Breast epithelium (tissue), 3 donors: ENCODE measurements around the gene RSU1.

Experiments
- POLR2A ChIP-seq: fragments of 450-650 bp; IDR thresholded peaks from one replicate; pipeline ENCODE4 v1.6.1; 2016; ENCODE audit warnings: antibody characterized with exemption, mild to moderate bottlenecking, moderate library complexity
- POLR2AphosphoS5 ChIP-seq, 3 donors: sonication (generic); formaldehyde crosslinking; IDR thresholded peaks; one replicate each; pipeline ENCODE4 v1.6.1; 2017; ENCODE audit warnings: antibody characterized with exemption in 3 of 3
- TF ChIP-seq, protein P1 (sequence below), 3 donors: fragments of 450-650 bp; IDR thresholded peaks; one replicate each; pipeline ENCODE4 v1.5.1; 2016 to 2017; ENCODE audit warnings: antibody characterized with exemption in 3 of 3, mild to moderate bottlenecking in 3 of 3, moderate library complexity in 3 of 3

DNA sequence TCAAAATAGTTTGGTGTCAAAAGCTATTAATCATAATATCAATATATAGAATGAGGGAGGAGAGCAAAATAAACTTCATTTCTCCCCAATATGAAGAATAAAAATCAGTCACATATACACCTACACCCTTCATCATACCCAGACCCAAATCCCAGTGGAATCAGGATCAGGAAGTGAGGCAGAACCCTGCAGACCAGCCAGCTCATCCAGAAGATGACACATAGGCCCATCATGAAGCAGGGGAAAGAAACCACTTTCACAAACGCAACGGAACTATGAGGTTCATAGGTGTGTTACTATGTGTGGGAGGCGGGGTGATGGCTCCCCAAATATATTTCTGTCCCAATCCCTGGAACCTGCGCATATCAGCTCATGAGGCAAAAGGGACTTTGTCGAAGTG, 89.0 kb downstream of the RSU1 start:
- TF ChIP-seq, protein P1, sequence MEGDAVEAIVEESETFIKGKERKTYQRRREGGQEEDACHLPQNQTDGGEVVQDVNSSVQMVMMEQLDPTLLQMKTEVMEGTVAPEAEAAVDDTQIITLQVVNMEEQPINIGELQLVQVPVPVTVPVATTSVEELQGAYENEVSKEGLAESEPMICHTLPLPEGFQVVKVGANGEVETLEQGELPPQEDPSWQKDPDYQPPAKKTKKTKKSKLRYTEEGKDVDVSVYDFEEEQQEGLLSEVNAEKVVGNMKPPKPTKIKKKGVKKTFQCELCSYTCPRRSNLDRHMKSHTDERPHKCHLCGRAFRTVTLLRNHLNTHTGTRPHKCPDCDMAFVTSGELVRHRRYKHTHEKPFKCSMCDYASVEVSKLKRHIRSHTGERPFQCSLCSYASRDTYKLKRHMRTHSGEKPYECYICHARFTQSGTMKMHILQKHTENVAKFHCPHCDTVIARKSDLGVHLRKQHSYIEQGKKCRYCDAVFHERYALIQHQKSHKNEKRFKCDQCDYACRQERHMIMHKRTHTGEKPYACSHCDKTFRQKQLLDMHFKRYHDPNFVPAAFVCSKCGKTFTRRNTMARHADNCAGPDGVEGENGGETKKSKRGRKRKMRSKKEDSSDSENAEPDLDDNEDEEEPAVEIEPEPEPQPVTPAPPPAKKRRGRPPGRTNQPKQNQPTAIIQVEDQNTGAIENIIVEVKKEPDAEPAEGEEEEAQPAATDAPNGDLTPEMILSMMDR (IDR thresholded peaks at IDR 0.05) = no peak
- no peak for TF ChIP-seq POLR2A
- TF ChIP-seq POLR2AphosphoS5 (IDR thresholded peaks at IDR 0.05) = no peak
